WTC11 (cell line): Measurements from ENCODE around the gene S100A7. TPM values are rescaled to one million over a fixed set of nuclear protein-coding genes. Genes with fewer than 3 reads are reported as not detected.

Source experiments
- ATAC-seq: fragments of 200-7000 bp; cut with Tn5 transposase; 2 replicates; pipeline ENCODE4 v1.10.0; 2021; ENCODE audit warnings: mild to moderate bottlenecking, moderate library complexity
- CTCF ChIA-PET: fragments of 300-600 bp; sonication (Branson Sonifier 250); formaldehyde crosslinking; loops from one replicate; lab custom pipeline; 2021; ENCODE audit warnings: antibody characterized with exemption; lab: Charles Lee
- POLR2A ChIA-PET: fragments of 350-600 bp; sonication (Branson Sonifier 250); formaldehyde crosslinking; loops from one replicate; lab custom pipeline; 2021; ENCODE audit warnings: antibody characterized with exemption; lab: Charles Lee
- DNase-seq: peaks from one replicate; pipeline ENCODE4 v3.0.0; 2021; ENCODE audit warnings: low spot score
- H3K27ac Mint-ChIP-seq: 2 replicates; pipeline ENCODE4 v1.8.0; 2021; ENCODE audit warnings: mixed read lengths
- H3K27me3 Mint-ChIP-seq: 2 replicates; pipeline ENCODE4 v1.8.0; 2021; ENCODE audit warnings: low read depth, mild to moderate bottlenecking, moderate library complexity, mixed read lengths
- H3K36me3 Mint-ChIP-seq: 2 replicates; pipeline ENCODE4 v1.8.0; 2021; ENCODE audit warnings: mixed read lengths
- H3K4me1 Mint-ChIP-seq: 2 replicates; pipeline ENCODE4 v1.8.0; 2022; ENCODE audit warnings: mixed read lengths
- H3K4me3 Mint-ChIP-seq: 2 replicates; pipeline ENCODE4 v1.8.0; 2021; ENCODE audit warnings: mild to moderate bottlenecking, moderate library complexity, mixed read lengths
- H3K9me3 Mint-ChIP-seq: 2 replicates; pipeline ENCODE4 v1.8.0; 2021; ENCODE audit warnings: mixed read lengths
- ATF3 ChIP-seq: sonication (generic); formaldehyde crosslinking; conservative IDR thresholded peaks from 2 replicates; pipeline ENCODE4 v1.8.1; 2022; ENCODE audit warnings: mild to moderate bottlenecking, missing genetic modification reagents
- CREB1 ChIP-seq: sonication (generic); formaldehyde crosslinking; IDR thresholded peaks from 2 replicates; pipeline ENCODE4 v1.8.0; 2023; ENCODE audit warnings: mild to moderate bottlenecking, missing genetic modification reagents
- CTCF ChIP-seq: fragments of 200-600 bp; IDR thresholded peaks from 2 replicates; pipeline ENCODE4 v1.8.0; 2022; ENCODE audit warnings: antibody characterized with exemption
- EMX1 ChIP-seq: fragments of 250-450 bp; sonication (Bioruptor Pico); IDR thresholded peaks from 2 replicates; pipeline ENCODE4 v1.8.0; 2021; ENCODE audit warnings: mild to moderate bottlenecking
- ERG ChIP-seq: fragments of 250-450 bp; sonication (Bioruptor Pico); IDR thresholded peaks from 2 replicates; pipeline ENCODE4 v1.8.0; 2021; ENCODE audit warnings: mild to moderate bottlenecking
- ESRRA ChIP-seq: sonication (generic); formaldehyde crosslinking; IDR thresholded peaks from 2 replicates; pipeline ENCODE4 v1.8.1; 2022; ENCODE audit warnings: mild to moderate bottlenecking, missing genetic modification reagents, borderline replicate concordance
- KAT7 ChIP-seq: sonication (generic); formaldehyde crosslinking; IDR thresholded peaks from 2 replicates; pipeline ENCODE4 v1.8.1; 2023; ENCODE audit warnings: missing genetic modification reagents, mild to moderate bottlenecking, borderline replicate concordance
- NFYB ChIP-seq: sonication (generic); formaldehyde crosslinking; conservative IDR thresholded peaks from 2 replicates; pipeline ENCODE4 v1.8.0; 2022; ENCODE audit warnings: low read depth, missing genetic modification reagents
- NR2C2 ChIP-seq: sonication (generic); formaldehyde crosslinking; IDR thresholded peaks from 2 replicates; pipeline ENCODE4 v1.8.0; 2022; ENCODE audit warnings: mild to moderate bottlenecking, missing genetic modification reagents
- NR3C1 ChIP-seq: sonication (generic); formaldehyde crosslinking; conservative IDR thresholded peaks from 2 replicates; pipeline ENCODE4 v1.8.1; 2023; ENCODE audit warnings: low read depth, mild to moderate bottlenecking, missing genetic modification reagents
- RELA ChIP-seq: sonication (generic); formaldehyde crosslinking; IDR thresholded peaks from 2 replicates; pipeline ENCODE4 v1.8.1; 2022; ENCODE audit warnings: missing genetic modification reagents, mild to moderate bottlenecking, borderline replicate concordance
- TP53 ChIP-seq: sonication (generic); formaldehyde crosslinking; IDR thresholded peaks from 2 replicates; pipeline ENCODE4 v1.8.1; 2023; ENCODE audit warnings: mild to moderate bottlenecking, missing genetic modification reagents
- USF1 ChIP-seq: sonication (generic); formaldehyde crosslinking; IDR thresholded peaks from 2 replicates; pipeline ENCODE4 v1.8.0; 2022; ENCODE audit warnings: mild to moderate bottlenecking, missing genetic modification reagents
- ZBTB43 ChIP-seq: sonication (generic); formaldehyde crosslinking; IDR thresholded peaks from 2 replicates; pipeline ENCODE4 v1.8.1; 2023; ENCODE audit warnings: mild to moderate bottlenecking, missing genetic modification reagents
- ZNF232 ChIP-seq: sonication (generic); formaldehyde crosslinking; IDR thresholded peaks from 2 replicates; pipeline ENCODE4 v1.8.0; 2022; ENCODE audit warnings: mild to moderate bottlenecking, missing genetic modification reagents
- ZNF281 ChIP-seq: sonication (generic); formaldehyde crosslinking; IDR thresholded peaks from 2 replicates; pipeline ENCODE4 v1.8.0; 2023; ENCODE audit warnings: mild to moderate bottlenecking, missing genetic modification reagents
- ZNF317 ChIP-seq: sonication (generic); formaldehyde crosslinking; IDR thresholded peaks from 2 replicates; pipeline ENCODE4 v1.8.1; 2023; ENCODE audit warnings: low read depth, mild to moderate bottlenecking, moderate library complexity, missing genetic modification reagents, borderline replicate concordance
- ZNF416 ChIP-seq: fragments of 250-450 bp; sonication (Bioruptor Pico); IDR thresholded peaks from 2 replicates; pipeline ENCODE4 v1.9.0; 2021; ENCODE audit warnings: mild to moderate bottlenecking, inconsistent platforms
- ZNF423 ChIP-seq: fragments of 250-450 bp; sonication (Bioruptor Pico); IDR thresholded peaks from 2 replicates; pipeline ENCODE4 v2.1.2; 2022; ENCODE audit warnings: mild to moderate bottlenecking, moderate library complexity
- total RNA-seq: library from RNA; stranded (reverse); gene quantifications from 3 replicates; pipeline ENCODE4 v1.2.3, GENCODE V29; 2021

S100A7 gene
- total RNA-seq, 1 experiment from 2014 or later = not detected

GRCh38 chr1:153474347-153474746 is 13.9 kb upstream of the S100A7 start:
- TF ChIP-seq ATF3 (CRISPR knock-in tag) = no peak
- TF ChIP-seq ZNF281 (CRISPR knock-in tag) = no peak
- no peak for TF ChIP-seq ESRRA (CRISPR knock-in tag)
- TF ChIP-seq ZNF416 (CRISPR knock-in tag) = no peak
- TF ChIP-seq TP53 (CRISPR knock-in tag) = no peak
- TF ChIP-seq ZNF317 (CRISPR knock-in tag) = no peak
- TF ChIP-seq CREB1 (CRISPR knock-in tag) = no peak
- TF ChIP-seq RELA = no peak
- TF ChIP-seq USF1 (CRISPR knock-in tag) = no peak
- TF ChIP-seq NR3C1 (CRISPR knock-in tag) = no peak
- no peak for TF ChIP-seq EMX1 (CRISPR knock-in tag)
- TF ChIP-seq ZBTB43 (CRISPR knock-in tag) = no peak
- no peak for TF ChIP-seq NR2C2
- Mint-ChIP-seq H3K4me3 (no peak overlapping the region), H3K36me3 (peaks cover 31% of the 10 kb centered on the region), H3K4me1 (no peaks in the 10 kb centered on the region; the same call in 1 of the 2 replicates), H3K27ac (no peak overlapping the region), H3K9me3 (peaks cover 48% of the 10 kb centered on the region), H3K27me3 (peaks cover 12% of the 10 kb centered on the region)
- POLR2A ChIA-PET = no interaction called here
- CTCF ChIA-PET = no interaction called here
- ATAC-seq (no peak), DNase-seq (no peak)

- H3K9me3 Mint-ChIP-seq = peaks cover 49% of the 10 kb centered on the region
- no peak for DNase-seq
- no peak for TF ChIP-seq USF1 (CRISPR knock-in tag)
- TF ChIP-seq EMX1 (CRISPR knock-in tag) = no peak
- no peak for TF ChIP-seq ZNF423
- no peak for TF ChIP-seq KAT7
- TF ChIP-seq CTCF = no peak
- TF ChIP-seq NFYB = no peak
- TF ChIP-seq RELA = no peak
- TF ChIP-seq ZNF232 (CRISPR knock-in tag) = no peak
- no peak for TF ChIP-seq ERG (CRISPR knock-in tag)
- TF ChIP-seq, all 79 proteins: peak for 0
- CTCF ChIA-PET = no interaction called here
- no peak overlapping the region for H3K4me3 Mint-ChIP-seq
- no peak for ATAC-seq
- H3K27me3 Mint-ChIP-seq = peaks cover 19% of the 10 kb centered on the region
- POLR2A ChIA-PET = no interaction called here
- no peak overlapping the region for H3K27ac Mint-ChIP-seq
- peaks cover 31% of the 10 kb centered on the region for H3K36me3 Mint-ChIP-seq
- H3K4me1 Mint-ChIP-seq = peaks cover 23% of the 10 kb centered on the region
Measured at GRCh38 chr1:153470707-153471106, 10.3 kb upstream of the S100A7 start.
